GM18507 (cell line): Measurements from ENCODE around the gene FAM131B.

ENCODE experiments used
- DNase-seq: peaks from one replicate; pipeline ENCODE4 v3.0.0; 2011; ENCODE audit warnings: low read depth; ENCODE audit not compliant: insufficient read length; ENCODE audit errors: extremely low spot score
- FAIRE-seq: peaks from 2 replicates; lab custom pipeline; 2011; peaks lifted over from hg19 to GRCh38; lab: Jason Lieb, UNC

Gene FAM131B

DNA sequence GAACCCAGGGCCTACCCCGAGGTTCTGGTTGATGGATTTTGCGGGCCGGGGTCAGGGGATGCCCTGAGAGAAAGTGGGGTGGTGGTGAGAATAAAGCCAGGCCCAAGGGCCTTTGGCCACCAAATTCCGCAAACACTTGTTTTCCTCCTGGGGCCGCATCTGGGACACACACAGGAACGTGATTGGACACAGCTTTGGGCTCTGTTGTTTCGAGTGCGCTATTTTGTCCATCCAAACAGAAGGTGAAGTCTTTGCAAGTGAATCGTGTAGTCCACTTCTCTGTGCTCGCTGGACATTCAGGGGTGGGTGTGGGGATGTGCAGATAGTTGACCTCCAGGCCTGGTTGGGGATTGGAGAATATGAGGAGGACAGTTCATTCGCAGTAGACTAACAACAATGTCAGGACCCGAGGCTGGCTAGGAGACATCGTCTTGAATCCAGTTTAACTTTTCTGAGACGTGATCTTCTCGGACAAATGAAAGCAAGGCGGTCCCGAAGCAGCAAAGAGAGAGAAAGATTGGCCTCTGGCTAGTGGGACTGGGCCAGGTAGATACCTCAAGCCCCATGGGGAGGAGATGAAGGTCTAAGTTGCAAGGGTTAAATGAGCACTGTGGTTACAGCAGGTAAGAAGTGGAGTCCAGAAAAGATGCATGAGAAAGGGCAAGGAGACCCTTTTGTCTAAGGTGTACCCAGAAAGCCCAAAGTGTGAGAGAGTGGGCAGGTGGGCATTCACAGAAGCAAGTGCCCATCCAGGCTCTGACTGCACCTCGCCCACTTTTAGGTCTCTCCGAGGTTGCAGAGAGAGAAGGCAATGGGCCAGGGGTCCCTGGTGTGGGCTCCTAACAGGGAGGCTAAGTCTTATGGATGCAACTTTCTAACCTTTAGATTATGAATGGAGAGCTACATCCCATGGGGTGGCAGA is 764 bp upstream of the FAM131B start:
- DNase-seq (no peak), FAIRE-seq (no peak)

DNA sequence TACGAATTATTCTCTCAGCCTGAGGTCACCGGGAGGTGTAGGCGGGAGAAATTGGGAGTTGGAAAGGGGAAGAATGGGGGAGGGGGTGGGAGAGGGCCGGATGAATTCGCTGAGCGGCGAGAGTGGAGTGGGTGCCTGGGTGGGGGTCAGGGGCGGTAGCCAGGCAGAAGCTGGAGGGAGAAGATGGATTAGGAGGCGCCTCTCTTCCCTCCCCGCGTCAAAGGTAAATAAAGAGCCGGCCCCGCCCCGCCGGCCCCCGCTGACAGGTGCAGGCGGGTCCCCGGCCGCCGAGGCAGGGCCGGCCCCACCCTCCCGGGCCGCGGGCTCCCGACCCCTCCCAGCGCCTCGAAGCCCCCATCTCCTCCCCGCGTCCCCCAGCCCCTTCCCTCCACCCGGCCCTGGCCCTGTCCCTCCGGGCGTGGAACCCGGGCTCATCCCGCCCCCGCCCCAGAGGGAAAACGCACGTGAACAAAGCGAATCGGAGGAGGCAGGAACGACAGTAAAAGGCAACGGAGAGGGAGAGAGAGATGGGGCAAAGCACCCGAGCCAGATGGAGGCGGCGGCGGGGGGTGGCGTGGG is 872 bp downstream of the FAM131B start:
- DNase-seq = no peak
- no peak for FAIRE-seq

DNA sequence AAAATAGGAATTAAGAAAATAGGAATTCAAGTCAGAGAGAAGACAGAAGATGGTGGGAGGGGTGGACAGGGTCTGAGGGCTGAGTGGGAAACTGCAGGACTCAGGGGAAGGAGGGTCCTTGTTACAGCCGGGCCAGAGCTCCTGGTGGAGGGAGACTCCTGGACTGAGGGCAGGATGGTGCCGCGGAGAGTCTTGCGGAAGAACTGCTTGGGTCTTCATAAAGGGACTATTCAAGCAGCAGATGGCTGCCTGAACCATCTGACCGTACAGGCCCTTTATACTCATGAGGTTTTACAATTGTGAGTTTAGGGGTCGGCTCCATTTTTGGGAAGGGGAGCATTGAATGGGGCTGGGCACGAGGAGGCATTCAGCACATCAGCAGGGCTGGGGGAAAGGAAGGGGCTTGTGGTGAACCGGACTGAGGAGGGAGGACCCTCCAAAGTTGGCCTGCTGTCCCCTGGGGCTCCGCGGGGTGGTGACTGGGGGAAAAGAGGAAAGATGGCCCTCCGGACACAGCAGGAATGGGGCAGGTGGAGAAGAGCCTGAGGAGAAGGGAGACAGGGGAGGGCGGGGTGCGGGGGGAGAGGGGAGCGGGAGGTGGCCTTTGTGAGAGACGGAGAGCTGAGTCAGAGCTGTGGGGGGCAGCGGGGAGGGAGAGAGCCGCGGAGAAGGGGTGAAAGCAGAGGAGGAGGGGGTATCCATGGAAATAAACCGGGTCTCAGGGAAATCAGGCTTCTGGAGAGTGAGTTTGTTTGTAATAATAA is 1.5 kb downstream of the FAM131B start:
- DNase-seq (no peak), FAIRE-seq (no peak)

DNA sequence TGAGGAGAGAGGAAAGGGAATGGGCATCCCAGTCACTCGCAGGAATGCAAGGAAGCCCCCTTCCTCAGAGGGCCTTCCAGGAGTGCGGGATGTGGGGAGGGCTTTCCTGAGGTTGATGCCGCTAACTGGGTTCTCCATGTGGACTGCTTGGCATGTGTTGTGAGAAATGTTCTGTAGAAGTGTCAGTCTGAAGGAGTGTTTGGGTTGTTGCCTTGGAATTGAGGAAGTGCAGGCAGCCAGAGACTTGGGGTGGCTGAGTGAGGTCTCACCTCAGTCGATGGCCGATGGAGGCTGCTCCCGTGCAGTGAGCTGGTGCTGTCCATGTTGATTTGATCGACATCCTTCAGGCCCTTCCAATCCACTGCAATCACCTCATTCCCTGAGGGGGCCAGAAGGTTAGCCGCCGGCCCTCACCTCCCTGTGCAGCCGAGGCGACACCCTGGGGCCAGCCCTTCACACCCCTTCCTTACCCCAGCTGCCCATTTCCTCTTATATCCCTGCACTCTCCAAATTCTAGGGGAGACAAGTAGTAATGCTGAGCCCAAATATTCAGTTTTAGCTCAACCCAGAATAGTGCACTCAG is 2.7 kb downstream of the FAM131B start:
- FAIRE-seq = no peak
- DNase-seq = no peak

DNA sequence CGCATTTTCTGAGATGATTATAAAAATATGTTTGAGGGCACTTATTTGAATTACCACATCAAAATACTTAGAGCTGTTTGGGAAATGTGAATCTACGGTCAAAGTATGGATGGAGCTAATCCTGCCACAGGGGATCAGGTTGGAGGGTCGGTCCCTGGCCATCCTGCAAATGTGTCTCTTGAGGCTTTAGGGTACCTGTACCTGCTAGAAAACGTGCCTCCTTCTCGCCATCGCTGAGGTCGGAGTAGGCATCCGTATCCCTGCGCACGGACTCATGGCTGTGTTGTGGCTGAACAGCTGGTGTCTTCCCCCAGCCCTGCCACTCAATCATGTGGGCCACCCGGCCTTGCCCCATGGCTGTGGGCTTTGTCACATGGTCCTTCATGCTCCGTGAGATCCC is 3.9 kb downstream of the FAM131B start:
- DNase-seq (no peak), FAIRE-seq (no peak)

DNA sequence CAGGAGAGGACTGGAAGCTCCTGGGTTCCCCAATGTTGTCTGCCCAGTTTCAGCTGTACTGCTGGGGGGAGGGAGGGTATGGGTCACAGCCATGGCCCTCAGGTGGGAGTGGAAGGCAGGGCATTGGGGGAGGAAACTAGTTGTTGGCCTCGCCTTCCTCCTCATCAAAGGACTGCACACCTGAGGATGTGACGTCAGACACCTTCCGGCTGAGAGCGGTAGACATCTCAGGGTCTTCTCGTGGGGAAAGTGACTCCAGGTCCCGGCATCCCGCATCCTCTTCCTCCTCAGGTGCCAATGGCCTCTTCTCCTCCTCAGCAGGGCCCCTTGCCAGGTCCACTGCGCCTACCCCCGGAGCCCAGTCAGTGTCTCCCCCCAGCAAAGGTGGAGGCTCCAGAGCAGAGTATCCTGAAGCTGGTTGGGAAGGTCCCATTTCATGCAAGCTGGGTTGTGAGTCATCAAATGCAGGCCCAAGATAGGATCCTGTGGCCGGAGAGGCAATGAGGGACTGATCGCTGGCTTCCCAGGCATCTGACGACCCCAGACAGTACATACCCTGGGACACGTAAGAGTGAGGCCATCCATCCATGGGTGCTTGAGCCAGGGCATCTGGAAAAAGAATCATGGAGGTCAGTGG is 6.0 kb downstream of the FAM131B start:
- FAIRE-seq (no peak), DNase-seq (no peak)

DNA sequence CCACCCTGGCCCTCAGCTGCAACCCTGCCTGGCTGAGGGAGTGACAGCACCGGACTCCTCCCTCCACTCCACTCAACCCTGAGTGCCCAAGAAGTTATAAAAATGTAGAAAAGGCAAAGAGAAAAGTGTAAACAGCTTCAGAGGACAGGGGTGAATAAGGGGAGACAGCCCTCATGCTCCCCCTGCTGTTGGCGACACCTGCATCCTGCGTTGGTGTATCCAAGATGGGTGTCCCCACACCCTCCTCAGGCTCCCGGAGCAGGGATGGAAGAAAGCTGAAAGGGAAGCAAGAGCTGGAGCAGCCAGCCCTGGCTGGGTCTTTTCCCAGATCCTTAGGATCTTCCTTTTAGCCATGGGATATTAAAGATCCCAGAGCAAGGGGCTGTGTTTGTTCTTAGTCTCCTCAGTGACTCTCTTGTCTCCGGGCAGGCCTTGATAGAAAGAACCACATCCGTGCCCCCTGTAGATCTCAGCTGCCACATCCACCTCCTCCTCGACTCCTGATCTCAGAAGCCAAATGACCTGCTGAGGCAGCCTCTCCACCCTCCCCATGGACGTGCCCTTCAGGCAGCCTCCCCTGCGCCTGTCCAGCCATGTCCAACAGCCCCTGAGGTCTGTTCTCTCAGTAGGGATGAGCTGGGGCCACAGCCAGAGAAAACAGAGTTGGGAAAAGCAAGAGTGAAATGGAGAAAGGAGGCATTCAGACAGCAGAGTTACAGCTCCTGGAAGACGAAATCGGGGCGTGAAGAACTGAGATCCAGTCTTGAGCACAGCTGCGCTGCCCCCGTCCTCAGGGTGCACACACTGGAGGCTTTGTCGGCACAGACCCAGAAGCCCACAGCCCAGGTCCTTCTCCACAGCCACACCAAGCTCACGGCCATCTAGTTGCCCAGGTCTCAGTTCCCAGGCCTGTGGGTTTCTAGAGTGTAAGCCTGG is 6.8 kb downstream of the FAM131B start:
- FAIRE-seq (no peak), DNase-seq (no peak)

DNA sequence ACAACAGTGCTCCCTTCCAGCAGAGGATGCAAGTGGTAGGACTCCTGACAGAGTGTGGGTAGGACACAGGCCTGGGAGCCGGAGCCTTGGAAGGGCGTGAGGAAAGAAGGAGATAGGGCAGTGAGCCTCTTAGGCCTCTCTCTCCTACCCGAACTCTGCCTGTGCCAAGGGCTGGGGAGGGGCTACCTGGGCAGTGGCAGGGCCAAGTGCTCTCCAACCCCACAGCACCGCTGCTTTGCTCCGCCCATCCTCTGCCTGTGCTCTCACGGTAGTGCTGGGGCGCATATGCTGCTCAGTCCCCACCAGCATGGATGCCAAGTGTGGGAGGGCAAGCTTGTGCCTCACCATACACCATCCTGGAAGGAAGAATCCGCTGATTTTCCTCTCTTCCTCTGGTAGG is 7.5 kb downstream of the FAM131B start:
- DNase-seq = no peak
- no peak for FAIRE-seq

DNA sequence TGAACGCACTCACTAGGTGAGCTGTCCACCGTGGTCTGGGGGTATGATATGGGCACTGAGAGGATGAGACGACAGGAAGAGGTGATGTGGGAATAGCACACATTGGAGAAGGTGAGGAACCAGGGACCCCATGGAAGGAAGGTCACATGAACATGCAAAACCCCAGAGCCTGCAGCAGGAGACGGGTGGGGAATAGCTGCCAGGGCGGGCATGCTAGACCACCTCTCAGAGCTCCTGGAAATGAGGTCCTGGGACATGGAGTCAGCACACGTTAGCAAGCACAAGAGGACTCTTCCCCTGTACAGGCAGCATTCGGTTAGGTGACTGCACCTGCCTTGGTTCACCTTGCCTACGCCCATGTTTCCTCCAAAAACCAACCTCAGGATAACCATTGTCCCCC is 8.1 kb downstream of the FAM131B start:
- DNase-seq (no peak), FAIRE-seq (no peak)

DNA sequence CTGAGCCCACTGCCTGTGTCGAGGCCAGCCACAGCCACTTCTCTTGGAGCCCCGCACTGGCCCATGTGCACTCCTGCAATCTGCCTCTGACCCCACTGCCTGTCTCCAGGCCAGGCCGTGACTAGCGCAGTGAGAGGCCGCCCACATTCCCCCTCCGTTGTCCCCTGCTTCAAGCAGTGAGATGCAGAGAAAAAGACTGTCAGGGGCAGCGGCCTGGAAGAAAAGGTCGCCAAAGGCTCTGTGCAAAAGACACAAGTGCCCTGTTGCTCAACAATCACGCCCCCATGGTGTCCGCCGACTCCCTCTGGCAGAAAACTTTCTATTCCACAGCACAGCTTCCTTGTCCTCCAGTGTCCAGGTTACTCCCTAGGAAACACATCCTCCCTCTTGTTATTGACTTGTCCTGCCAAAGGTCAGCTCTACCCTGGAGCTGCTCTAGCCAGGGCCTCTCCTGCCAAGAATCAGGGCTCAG is 9.9 kb downstream of the FAM131B start:
- FAIRE-seq = no peak
- DNase-seq = no peak

DNA sequence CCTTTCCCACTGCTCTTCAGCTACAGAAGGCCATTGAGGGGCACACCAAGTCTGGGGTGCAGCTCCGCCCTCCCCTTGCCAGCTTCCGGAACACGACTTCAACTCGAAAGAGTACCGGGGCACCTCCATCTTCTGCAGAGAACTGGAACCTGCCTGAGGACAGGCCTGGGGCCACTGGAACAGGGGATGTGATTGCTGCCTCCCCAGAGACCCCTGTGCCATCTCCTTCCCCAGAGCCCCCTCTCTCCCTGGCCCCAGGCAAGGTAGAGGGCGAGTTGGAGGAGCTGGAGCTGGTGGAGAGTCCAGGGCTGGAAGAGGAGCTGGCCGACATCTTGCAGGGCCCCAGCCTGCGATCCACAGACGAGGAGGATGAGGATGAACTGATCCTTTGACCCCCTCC is 10.9 kb downstream of the FAM131B start:
- FAIRE-seq = no peak

DNA sequence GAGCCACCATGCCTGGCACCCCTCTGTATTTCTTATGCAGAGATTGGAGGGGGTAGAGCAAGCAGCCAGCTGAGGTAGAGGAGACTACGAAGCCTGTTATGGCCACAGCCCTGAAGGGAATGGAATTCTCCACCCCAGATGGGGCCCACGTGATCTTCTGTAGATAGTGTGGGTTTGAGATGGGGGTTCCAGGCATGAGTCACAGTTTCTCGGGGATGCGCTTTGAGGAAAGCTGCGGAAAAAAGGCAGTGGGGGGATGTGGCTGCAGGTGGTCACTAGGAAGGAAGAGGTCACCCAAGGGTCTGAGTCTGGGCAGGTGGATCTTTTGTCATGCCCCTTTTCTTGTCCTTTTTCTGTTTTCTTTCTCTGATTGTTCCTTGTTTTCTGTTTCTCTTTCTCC is 11.5 kb downstream of the FAM131B start:
- DNase-seq = no peak
- no peak for FAIRE-seq

More for the DNA sequence above, 10.9 kb downstream of the FAM131B start:
- no peak for DNase-seq

DNA sequence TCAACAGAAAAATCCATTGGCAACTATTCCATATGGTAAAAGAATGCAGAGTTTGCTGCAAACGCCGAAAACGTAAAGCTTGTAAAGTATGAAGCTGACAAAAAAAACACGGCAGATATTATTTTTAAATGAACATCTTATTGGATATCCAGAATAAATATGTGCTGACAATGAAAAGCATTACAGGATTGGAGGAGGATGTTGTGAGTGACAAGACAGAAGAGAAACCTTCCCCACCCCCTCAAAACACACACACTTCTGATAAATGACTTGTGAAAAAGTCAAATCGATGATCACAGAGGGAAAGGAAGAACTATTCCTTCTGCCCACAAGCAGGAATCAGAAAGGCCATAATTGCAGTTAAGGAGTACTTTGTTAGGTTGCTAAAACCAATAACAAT is 14.6 kb downstream of the FAM131B start:
- no peak for FAIRE-seq

DNA sequence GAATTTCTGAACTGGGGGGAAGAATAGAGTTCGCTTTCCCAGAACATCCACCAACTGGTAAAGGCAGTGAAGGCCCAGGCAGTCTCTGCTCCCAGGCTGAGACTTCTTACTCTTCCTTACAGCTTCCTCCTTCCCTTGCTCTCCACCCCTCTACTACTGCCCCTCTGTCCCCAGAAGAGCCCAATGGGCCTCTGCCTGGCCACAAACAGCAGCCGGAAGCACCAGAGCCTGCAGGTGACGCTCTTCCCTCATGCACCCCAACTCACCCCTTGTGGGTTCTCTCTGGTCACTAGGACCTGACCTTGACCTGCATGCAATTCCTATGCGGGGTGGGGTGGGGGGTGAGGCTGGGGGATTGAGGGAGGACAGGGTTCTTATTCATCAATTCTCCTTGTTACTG is 16.5 kb downstream of the FAM131B start:
- FAIRE-seq = no peak
- no peak for DNase-seq

More for the DNA sequence above, 14.6 kb downstream of the FAM131B start:
- no peak for DNase-seq

DNA sequence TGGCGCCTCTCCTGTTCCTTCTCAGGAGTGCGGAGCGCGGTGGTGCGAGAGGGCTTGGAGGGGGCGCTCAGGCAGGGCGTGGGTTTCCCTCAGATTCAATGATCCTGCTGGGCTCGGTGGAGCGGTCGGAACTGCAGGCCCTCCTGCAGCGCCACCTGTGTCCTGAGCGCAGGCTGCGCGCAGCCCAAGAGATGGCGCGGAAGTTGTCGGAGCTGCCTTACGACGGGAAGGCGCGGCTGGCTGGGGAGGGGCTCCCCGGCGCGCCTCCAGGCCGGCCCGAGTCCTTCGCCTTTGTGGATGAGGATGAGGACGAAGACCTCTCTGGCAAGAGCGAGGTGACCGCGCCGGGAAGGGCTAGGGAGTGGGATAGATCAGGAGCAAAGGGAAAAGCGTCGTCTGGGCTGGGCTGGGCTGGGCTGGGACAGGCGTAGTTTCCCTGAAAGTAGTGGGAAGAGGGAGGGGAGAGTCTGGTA is 17.0 kb downstream of the FAM131B start:
- no peak for FAIRE-seq
- no peak for DNase-seq

DNA sequence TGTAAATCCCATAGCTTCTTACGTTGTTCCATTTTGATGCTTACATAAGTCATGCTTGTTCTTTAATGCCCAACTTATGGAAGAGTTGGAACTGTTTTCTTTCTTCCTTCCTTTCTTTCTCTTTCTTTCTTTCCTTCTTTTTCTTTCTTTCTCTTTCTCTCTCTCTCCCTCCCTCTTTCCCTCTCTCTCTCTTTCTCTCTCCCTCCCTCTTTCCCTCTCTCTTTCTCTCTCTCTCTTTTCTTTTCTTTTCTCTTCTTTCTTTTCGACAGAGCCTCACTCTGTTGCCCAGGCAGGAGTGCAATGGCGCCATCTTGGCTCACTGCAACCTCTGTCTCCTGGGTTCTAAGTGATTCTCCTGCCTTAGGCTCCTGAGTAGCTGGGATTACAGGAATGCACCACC is 18.9 kb downstream of the FAM131B start:
- FAIRE-seq = no peak
- no peak for DNase-seq

DNA sequence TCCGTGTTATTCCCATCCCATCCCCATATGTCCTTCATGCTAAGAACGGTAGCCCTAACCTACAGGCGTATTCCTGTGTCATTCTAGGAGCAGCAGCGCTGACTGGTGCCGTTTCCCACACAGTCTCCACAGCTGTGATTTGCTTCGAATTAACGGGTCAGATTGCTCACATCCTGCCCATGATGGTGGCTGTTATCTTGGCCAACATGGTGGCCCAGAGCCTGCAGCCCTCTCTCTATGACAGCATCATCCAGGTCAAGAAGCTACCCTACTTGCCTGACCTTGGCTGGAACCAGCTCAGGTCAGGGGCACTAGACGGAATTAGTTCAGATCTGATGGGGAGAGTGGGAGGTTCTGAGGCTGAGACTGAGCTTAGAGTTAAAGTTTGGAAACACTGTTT is 20.7 kb downstream of the FAM131B start:
- no peak for FAIRE-seq
- no peak for DNase-seq

DNA sequence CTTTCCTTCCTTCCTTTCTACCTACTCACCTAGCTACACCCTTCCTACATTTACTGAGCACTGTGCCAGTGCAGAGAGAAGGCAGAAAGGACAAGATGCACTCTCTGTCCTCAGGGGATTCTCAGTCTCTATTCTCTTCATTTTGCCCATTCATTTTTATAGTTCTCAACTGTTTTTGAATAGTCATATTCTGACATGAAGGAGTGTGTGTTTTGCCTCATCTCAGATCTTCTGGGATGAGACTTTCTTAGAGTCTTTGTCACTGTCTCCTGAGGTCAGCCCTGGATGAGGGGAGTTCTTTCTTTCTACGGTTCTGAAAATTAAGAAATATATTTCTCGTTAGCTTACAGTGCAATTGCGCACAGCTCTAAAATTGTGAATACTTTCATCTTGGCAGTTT is 25.3 kb downstream of the FAM131B start:
- DNase-seq (no peak), FAIRE-seq (no peak)
